Mucosa of stomach (tissue), 1 donor: ENCODE results near the gene PHYHD1.
A peak's percentile ranks its signal among the peaks of the same experiment; 100 is the strongest.

Experiments used
- H3K27me3 ChIP-seq: one replicate; pipeline ENCODE4 v1.7.0; 2013; ENCODE audit warnings: mild to moderate bottlenecking, low read length; ENCODE audit not compliant: control insufficient read depth, insufficient read depth
- H3K36me3 ChIP-seq: one replicate; pipeline ENCODE4 v1.7.0; 2013; ENCODE audit warnings: low read length; ENCODE audit not compliant: control insufficient read depth, insufficient read depth
- H3K4me1 ChIP-seq: one replicate; pipeline ENCODE4 v1.7.0; 2013; ENCODE audit warnings: mild to moderate bottlenecking, low read length; ENCODE audit not compliant: control insufficient read depth, insufficient read depth
- H3K4me3 ChIP-seq: one replicate; pipeline ENCODE4 v1.7.0; 2013; ENCODE audit warnings: low read length
- H3K9ac ChIP-seq: one replicate; pipeline ENCODE4 v1.7.0; 2013; ENCODE audit warnings: mild to moderate bottlenecking, low read length, moderate library complexity
- H3K9me3 ChIP-seq: one replicate; pipeline ENCODE4 v1.7.0; 2013; ENCODE audit warnings: mild to moderate bottlenecking, low read length, moderate library complexity; ENCODE audit not compliant: control insufficient read depth
- donor health status: Pancreatic carcinoma.

PHYHD1 gene

GRCh38 chr9:128891321-128892220, 29.2 kb upstream of the PHYHD1 start:
- Histone ChIP-seq H3K27me3 (no peaks in the 10 kb centered on the region), H3K9ac (peak overlapping the region; percentile 82), H3K4me3 (no peak overlapping the region), H3K36me3 (peaks cover 4% of the 10 kb centered on the region), H3K9me3 (no peaks in the 10 kb centered on the region), H3K4me1 (peaks cover 42% of the 10 kb centered on the region)

GRCh38 chr9:128892221-128892921, 28.4 kb upstream of the PHYHD1 start:
- Histone ChIP-seq H3K27me3 (no peaks in the 10 kb centered on the region), H3K9me3 (no peaks in the 10 kb centered on the region), H3K9ac (peak overlapping the region; percentile 82), H3K36me3 (no peaks in the 10 kb centered on the region), H3K4me3 (peak overlapping the region; percentile 2), H3K4me1 (peaks cover 41% of the 10 kb centered on the region)

- Histone ChIP-seq H3K4me1 (peaks cover 44% of the 10 kb centered on the region), H3K27me3 (no peaks in the 10 kb centered on the region), H3K36me3 (peaks cover under 1% of the 10 kb centered on the region), H3K9me3 (no peaks in the 10 kb centered on the region), H3K4me3 (peak overlapping the region; percentile 2), H3K9ac (peak overlapping the region; percentile 82)
Measured at GRCh38 chr9:128893354-128893753, 27.4 kb upstream of the PHYHD1 start.

- Histone ChIP-seq H3K36me3 (peaks cover 6% of the 10 kb centered on the region), H3K4me1 (peaks cover 54% of the 10 kb centered on the region), H3K27me3 (no peaks in the 10 kb centered on the region), H3K9me3 (no peaks in the 10 kb centered on the region), H3K4me3 (no peak overlapping the region), H3K9ac (no peak overlapping the region)
Measured at GRCh38 chr9:128894764-128895163, 26.0 kb upstream of the PHYHD1 start.

- H3K4me3 ChIP-seq = no peak overlapping the region
- no peak overlapping the region for H3K9ac ChIP-seq
- H3K27me3 ChIP-seq = no peaks in the 10 kb centered on the region
- H3K36me3 ChIP-seq = peaks cover 6% of the 10 kb centered on the region
- H3K4me1 ChIP-seq = peaks cover 56% of the 10 kb centered on the region
- no peaks in the 10 kb centered on the region for H3K9me3 ChIP-seq
Measured at GRCh38 chr9:128895556-128895955, 25.2 kb upstream of the PHYHD1 start.

GRCh38 chr9:128898382-128898781, 22.4 kb upstream of the PHYHD1 start:
- H3K9ac ChIP-seq = peak overlapping the region; percentile 37
- H3K9me3 ChIP-seq = no peaks in the 10 kb centered on the region
- no peaks in the 10 kb centered on the region for H3K27me3 ChIP-seq
- H3K36me3 ChIP-seq = peaks cover 6% of the 10 kb centered on the region
- H3K4me1 ChIP-seq = peaks cover 57% of the 10 kb centered on the region
- no peak overlapping the region for H3K4me3 ChIP-seq

GRCh38 chr9:128898845-128899565, 21.8 kb upstream of the PHYHD1 start:
- Histone ChIP-seq H3K9me3 (no peaks in the 10 kb centered on the region), H3K36me3 (peaks cover 6% of the 10 kb centered on the region), H3K27me3 (no peaks in the 10 kb centered on the region), H3K9ac (peak overlapping the region; percentile 5), H3K4me3 (no peak overlapping the region), H3K4me1 (peaks cover 52% of the 10 kb centered on the region)

GRCh38 chr9:128899566-128900322, 21.0 kb upstream of the PHYHD1 start:
- H3K36me3 ChIP-seq = peaks cover 6% of the 10 kb centered on the region
- H3K4me1 ChIP-seq = peaks cover 52% of the 10 kb centered on the region

GRCh38 chr9:128901379-128901778, 19.4 kb upstream of the PHYHD1 start:
- no peaks in the 10 kb centered on the region for H3K9me3 ChIP-seq
- H3K36me3 ChIP-seq = peaks cover 6% of the 10 kb centered on the region
- no peaks in the 10 kb centered on the region for H3K27me3 ChIP-seq
- H3K9ac ChIP-seq = peak overlapping the region; percentile 36
- no peak overlapping the region for H3K4me3 ChIP-seq
- peaks cover 52% of the 10 kb centered on the region for H3K4me1 ChIP-seq

More at GRCh38 chr9:128899566-128900322, 21.0 kb upstream of the PHYHD1 start:
- no peak overlapping the region for H3K4me3 ChIP-seq
- peak overlapping the region; percentile 5 for H3K9ac ChIP-seq
- no peaks in the 10 kb centered on the region for H3K27me3 ChIP-seq
- no peaks in the 10 kb centered on the region for H3K9me3 ChIP-seq

- Histone ChIP-seq H3K27me3 (no peaks in the 10 kb centered on the region), H3K9me3 (no peaks in the 10 kb centered on the region), H3K4me1 (peaks cover 52% of the 10 kb centered on the region), H3K4me3 (no peak overlapping the region), H3K9ac (peak overlapping the region; percentile 36), H3K36me3 (peaks cover 10% of the 10 kb centered on the region)
Measured at GRCh38 chr9:128901822-128902221, 19.0 kb upstream of the PHYHD1 start.

- Histone ChIP-seq H3K9me3 (no peaks in the 10 kb centered on the region), H3K9ac (peak overlapping the region; percentile 36), H3K27me3 (no peaks in the 10 kb centered on the region), H3K4me1 (peaks cover 52% of the 10 kb centered on the region), H3K4me3 (no peak overlapping the region), H3K36me3 (peaks cover 10% of the 10 kb centered on the region)
Measured at GRCh38 chr9:128902351-128903078, 18.3 kb upstream of the PHYHD1 start.
